SK-N-SH treated with all-trans-retinoic acid at 6 μM for 48 hours (cell line): ENCODE results near the gene KL.

ENCODE experiments used
- ARNTL ChIP-seq: fragments of 450-650 bp; formaldehyde crosslinking; IDR thresholded peaks from 2 replicates; pipeline ENCODE4 v1.5.0; 2020; ENCODE audit warnings: low read depth, mild to moderate bottlenecking, moderate library complexity, borderline replicate concordance
- OSR1 ChIP-seq: fragments of 250-450 bp; sonication (Bioruptor Pico); IDR thresholded peaks from 2 replicates; pipeline ENCODE4 v1.8.0; 2022; ENCODE audit warnings: moderate library complexity, mild to moderate bottlenecking, inconsistent platforms
- PATZ1 ChIP-seq: fragments of 250-450 bp; sonication (Bioruptor Pico); IDR thresholded peaks from 2 replicates; pipeline ENCODE4 v1.8.0; 2020; ENCODE audit warnings: mild to moderate bottlenecking, moderate library complexity, borderline replicate concordance
- TSHZ2 ChIP-seq: fragments of 250-450 bp; sonication (Bioruptor Pico); IDR thresholded peaks from 2 replicates; pipeline ENCODE4 v1.5.0; 2020; ENCODE audit warnings: mild to moderate bottlenecking, moderate library complexity
- TF ChIP-seq, protein P1 (sequence below): fragments of 250-450 bp; sonication (Bioruptor Pico); IDR thresholded peaks from 2 replicates; pipeline ENCODE4 v1.5.1; 2021; ENCODE audit warnings: mild to moderate bottlenecking, moderate library complexity

DNA sequence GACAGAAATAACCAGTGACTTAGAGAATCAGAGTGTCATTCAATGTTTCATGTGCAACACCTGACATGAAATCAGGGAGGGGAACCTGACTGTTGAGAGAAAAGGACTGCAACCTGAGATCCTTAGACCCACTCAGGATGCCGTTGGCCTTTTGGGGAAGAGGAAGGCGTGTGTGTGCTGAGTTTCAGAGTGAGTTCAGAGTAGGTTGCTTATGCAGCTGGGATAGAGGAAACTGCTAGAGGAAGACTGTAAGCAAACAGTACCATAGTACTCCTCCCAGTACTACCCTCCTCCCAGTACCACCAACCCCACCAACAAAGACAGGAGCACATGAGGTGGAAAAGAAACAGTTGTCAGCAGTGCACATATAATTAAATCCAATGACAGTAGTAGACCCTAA is 63.7 kb downstream of the KL start:
- TF ChIP-seq PATZ1 (CRISPR knock-in tag) (no peak), OSR1 (CRISPR knock-in tag) (no peak), TSHZ2 (CRISPR knock-in tag) (no peak), ARNTL (CRISPR knock-in tag) (no peak)
- TF ChIP-seq, protein P1, sequence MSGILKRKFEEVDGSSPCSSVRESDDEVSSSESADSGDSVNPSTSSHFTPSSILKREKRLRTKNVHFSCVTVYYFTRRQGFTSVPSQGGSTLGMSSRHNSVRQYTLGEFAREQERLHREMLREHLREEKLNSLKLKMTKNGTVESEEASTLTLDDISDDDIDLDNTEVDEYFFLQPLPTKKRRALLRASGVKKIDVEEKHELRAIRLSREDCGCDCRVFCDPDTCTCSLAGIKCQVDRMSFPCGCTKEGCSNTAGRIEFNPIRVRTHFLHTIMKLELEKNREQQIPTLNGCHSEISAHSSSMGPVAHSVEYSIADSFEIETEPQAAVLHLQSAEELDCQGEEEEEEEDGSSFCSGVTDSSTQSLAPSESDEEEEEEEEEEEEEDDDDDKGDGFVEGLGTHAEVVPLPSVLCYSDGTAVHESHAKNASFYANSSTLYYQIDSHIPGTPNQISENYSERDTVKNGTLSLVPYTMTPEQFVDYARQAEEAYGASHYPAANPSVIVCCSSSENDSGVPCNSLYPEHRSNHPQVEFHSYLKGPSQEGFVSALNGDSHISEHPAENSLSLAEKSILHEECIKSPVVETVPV (CRISPR knock-in tag), result no peak
